ENCODE results near the gene SELENOO. TPM values are rescaled to one million over a fixed set of nuclear protein-coding genes. Genes with fewer than 3 reads are reported as not detected.

SELENOO gene
- total RNA-seq, 1 experiment from 2014 or later, result 21.9 TPM

DNA sequence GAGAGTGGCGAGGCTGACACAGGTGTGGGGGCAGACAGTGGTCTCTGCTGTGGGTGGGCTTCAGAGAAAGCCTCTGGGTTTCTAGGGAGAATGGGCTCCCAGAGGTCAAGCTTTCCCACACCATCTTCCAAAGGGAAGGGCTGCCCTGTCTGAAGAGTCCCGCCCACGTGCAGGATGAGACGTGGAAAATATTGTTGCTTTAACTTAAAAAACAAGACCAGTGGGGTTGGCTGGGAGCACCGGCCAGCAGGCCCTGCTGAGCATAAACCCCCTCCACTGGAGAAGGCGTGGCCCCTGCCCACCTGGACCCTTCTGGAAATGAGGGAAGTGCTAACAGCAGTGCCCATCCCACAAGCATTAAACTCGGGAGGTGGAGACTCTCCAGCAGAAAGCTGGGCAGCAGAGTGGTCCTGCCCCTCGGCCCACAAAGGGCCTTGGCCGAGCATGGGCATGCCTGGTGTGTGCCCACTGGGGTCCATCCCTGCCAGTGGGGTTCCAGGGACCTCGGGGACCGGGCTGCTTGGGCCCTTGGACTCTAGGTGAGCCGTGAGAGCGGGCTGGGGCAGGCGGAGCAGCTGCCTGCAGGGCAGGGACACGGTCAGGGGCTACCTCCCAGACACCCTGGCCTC, 15.4 kb downstream of the SELENOO start:
- peaks cover 75% of the 10 kb centered on the region for H3K36me3 Mint-ChIP-seq (ENCODE audit: insufficient read depth, unreplicated experiment)

DNA sequence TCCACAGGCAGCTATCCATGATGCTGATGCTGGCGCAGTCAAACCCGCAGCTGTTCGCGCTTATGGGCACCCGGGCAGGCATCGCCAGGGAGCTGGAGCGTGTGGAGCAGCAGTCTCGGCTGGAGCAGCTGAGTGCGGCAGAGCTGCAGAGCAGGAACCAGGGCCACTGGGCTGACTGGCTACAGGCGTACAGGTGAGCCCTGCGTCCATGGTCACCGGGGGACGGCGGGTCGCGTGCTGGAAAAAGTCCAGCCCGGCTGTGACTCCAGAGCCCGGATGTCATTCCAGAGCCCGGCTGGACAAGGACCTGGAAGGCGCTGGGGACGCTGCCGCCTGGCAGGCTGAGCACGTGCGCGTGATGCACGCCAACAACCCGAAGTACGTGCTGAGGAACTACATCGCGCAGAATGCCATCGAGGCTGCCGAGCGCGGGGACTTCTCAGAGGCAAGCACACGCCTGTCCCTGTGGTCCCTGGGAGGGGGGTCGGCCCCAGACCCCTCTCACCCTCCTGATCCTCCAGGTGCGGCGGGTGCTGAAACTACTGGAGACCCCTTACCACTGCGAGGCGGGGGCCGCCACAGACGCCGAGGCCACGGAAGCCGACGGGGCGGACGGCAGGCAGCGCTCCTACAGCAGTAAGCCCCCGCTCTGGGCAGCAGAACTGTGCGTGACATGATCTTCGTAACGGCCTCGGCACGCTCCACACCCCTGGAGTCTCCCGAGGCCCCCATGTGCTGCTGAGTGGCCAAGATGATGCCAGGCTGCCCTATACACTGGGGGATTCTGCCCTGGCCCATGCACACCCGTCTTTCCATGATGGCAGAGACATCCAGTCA, 16.1 kb downstream of the SELENOO start:
- ChIA-PET POLR2A (interaction anchor here (0.6 kb wide), 1 partner anchor 159 kb away, joined by 3 read pairs; no protein-coding TSS in a partner anchor), CTCF (interaction anchor here (0.6 to 2.1 kb wide), 2 partner anchors 20 to 68 kb away, joined by 3 to 6 read pairs; no protein-coding TSS in a partner anchor)
- Mint-ChIP-seq H3K27ac (ENCODE audit: low read depth, unreplicated experiment) (no peak overlapping the region), H3K9me3 (ENCODE audit: unreplicated experiment) (no peaks in the 10 kb centered on the region), H3K36me3 (ENCODE audit: insufficient read depth, unreplicated experiment) (peaks cover 77% of the 10 kb centered on the region), H3K27me3 (ENCODE audit: insufficient read depth, unreplicated experiment) (no peaks in the 10 kb centered on the region), H3K4me1 (ENCODE audit: insufficient read depth, unreplicated experiment) (no peaks in the 10 kb centered on the region), H3K4me3 (ENCODE audit: unreplicated experiment) (no peak overlapping the region)
- no TSS peak for BruUV-seq (replicated peaks)
- TF ChIP-seq, protein P1, sequence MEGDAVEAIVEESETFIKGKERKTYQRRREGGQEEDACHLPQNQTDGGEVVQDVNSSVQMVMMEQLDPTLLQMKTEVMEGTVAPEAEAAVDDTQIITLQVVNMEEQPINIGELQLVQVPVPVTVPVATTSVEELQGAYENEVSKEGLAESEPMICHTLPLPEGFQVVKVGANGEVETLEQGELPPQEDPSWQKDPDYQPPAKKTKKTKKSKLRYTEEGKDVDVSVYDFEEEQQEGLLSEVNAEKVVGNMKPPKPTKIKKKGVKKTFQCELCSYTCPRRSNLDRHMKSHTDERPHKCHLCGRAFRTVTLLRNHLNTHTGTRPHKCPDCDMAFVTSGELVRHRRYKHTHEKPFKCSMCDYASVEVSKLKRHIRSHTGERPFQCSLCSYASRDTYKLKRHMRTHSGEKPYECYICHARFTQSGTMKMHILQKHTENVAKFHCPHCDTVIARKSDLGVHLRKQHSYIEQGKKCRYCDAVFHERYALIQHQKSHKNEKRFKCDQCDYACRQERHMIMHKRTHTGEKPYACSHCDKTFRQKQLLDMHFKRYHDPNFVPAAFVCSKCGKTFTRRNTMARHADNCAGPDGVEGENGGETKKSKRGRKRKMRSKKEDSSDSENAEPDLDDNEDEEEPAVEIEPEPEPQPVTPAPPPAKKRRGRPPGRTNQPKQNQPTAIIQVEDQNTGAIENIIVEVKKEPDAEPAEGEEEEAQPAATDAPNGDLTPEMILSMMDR (IDR thresholded peaks at IDR 0.05; ENCODE audit: unreplicated experiment), result no peak
- intact Hi-C loops (cut with micrococcal nuclease), result no loop called here
- DNase-seq (ENCODE audit: unreplicated experiment), result no peak

More for the DNA sequence above, 15.4 kb downstream of the SELENOO start:
- Mint-ChIP-seq H3K4me3 (ENCODE audit: unreplicated experiment) (no peak overlapping the region), H3K4me1 (ENCODE audit: insufficient read depth, unreplicated experiment) (no peaks in the 10 kb centered on the region), H3K27me3 (ENCODE audit: insufficient read depth, unreplicated experiment) (no peaks in the 10 kb centered on the region), H3K27ac (ENCODE audit: low read depth, unreplicated experiment) (no peak overlapping the region), H3K9me3 (ENCODE audit: unreplicated experiment) (no peaks in the 10 kb centered on the region)
- no TSS peak for BruUV-seq (replicated peaks)
- TF ChIP-seq, protein P1 (IDR thresholded peaks at IDR 0.05; ENCODE audit: unreplicated experiment), result no peak
- ChIA-PET POLR2A (interaction anchor here (0.6 to 0.9 kb wide), 2 partner anchors 35 to 160 kb away, joined by 3 read pairs; partner anchors contain the start of gene HDAC10), CTCF (interaction anchor here (0.6 to 2.1 kb wide), 4 partner anchors 10 to 68 kb away, joined by 3 to 11 read pairs (median 6); no protein-coding TSS in a partner anchor)
- intact Hi-C loops (cut with micrococcal nuclease), result no loop called here
- no peak for DNase-seq (ENCODE audit: unreplicated experiment)

DNA sequence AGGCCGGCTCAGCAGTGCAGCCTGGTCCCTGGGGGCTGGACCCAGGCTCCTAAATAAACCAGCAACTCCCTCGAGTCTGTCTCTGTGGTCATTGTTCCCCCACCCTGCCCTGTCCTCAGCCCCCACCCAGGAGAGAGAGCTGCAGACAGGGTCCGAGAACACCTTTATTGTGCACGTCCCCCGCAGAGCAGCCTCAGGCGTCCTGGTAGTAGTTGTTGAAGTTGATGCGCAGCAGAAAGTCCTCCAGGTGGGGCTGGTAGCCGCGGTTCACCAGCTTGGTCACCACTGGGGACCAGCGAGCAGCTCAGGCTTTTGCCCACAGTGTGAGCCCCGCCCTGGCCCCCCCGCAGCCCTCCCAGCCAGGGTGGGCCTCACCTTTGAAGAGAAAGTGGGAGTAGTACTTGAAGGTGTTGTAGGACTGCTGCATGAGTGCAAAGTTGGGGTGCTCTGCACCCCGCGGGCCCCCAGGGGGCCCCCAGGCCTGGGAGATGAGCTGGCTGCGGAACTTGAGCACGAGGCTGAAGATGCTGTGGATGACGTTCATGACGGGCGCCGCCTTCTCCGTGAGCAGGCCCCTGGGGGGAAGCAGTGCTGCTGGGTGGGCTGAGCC, 16.8 kb downstream of the SELENOO start:
- Mint-ChIP-seq H3K4me1 (ENCODE audit: insufficient read depth, unreplicated experiment) (no peaks in the 10 kb centered on the region), H3K36me3 (ENCODE audit: insufficient read depth, unreplicated experiment) (peaks cover 72% of the 10 kb centered on the region), H3K9me3 (ENCODE audit: unreplicated experiment) (no peaks in the 10 kb centered on the region), H3K27ac (ENCODE audit: low read depth, unreplicated experiment) (no peak overlapping the region), H3K4me3 (ENCODE audit: unreplicated experiment) (no peak overlapping the region), H3K27me3 (ENCODE audit: insufficient read depth, unreplicated experiment) (no peaks in the 10 kb centered on the region)
- ChIA-PET CTCF (interaction anchor here (2.1 kb wide), 1 partner anchor 69 kb away, joined by 6 read pairs; no protein-coding TSS in a partner anchor), POLR2A (interaction anchor here (1.4 kb wide), 1 partner anchor 27 kb away, joined by 4 read pairs; no protein-coding TSS in a partner anchor)
- DNase-seq (ENCODE audit: unreplicated experiment), result no peak
- TF ChIP-seq, protein P1 (IDR thresholded peaks at IDR 0.05; ENCODE audit: unreplicated experiment), result no peak
- no TSS peak for BruUV-seq (replicated peaks)
- intact Hi-C loops (cut with micrococcal nuclease), result no loop called here
